Peyer's patch (tissue), 4 donors: ENCODE results near the gene DYRK1A.

Experiments
- POLR2A ChIP-seq, 2 donors: fragments of 450-650 bp; IDR thresholded peaks; one replicate each; pipeline ENCODE4 v1.5.1; 2017; ENCODE audit warnings: antibody characterized with exemption in 2 of 2, mild to moderate bottlenecking in 2 of 2, moderate library complexity in 2 of 2
- TF ChIP-seq, protein P1 (sequence below), 6 experiments: fragments of 450-650 bp in 4 of 6; fragments of 200-600 bp in 2 of 6; sonication (generic) in 1 of 6; IDR thresholded peaks; one replicate each; pipeline ENCODE4 v1.5.1; 2017 to 2019; ENCODE audit warnings: antibody characterized with exemption in 6 of 6, mild to moderate bottlenecking in 3 of 6, moderate library complexity in 1 of 6

GRCh38 chr21:37528150-37528937 is 161.8 kb downstream of the DYRK1A start:
- TF ChIP-seq, protein P1, sequence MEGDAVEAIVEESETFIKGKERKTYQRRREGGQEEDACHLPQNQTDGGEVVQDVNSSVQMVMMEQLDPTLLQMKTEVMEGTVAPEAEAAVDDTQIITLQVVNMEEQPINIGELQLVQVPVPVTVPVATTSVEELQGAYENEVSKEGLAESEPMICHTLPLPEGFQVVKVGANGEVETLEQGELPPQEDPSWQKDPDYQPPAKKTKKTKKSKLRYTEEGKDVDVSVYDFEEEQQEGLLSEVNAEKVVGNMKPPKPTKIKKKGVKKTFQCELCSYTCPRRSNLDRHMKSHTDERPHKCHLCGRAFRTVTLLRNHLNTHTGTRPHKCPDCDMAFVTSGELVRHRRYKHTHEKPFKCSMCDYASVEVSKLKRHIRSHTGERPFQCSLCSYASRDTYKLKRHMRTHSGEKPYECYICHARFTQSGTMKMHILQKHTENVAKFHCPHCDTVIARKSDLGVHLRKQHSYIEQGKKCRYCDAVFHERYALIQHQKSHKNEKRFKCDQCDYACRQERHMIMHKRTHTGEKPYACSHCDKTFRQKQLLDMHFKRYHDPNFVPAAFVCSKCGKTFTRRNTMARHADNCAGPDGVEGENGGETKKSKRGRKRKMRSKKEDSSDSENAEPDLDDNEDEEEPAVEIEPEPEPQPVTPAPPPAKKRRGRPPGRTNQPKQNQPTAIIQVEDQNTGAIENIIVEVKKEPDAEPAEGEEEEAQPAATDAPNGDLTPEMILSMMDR (IDR thresholded peaks at IDR 0.05), result no peak
- no peak for TF ChIP-seq POLR2A (IDR thresholded peaks at IDR 0.05)
